ENCODE data around the gene ZIC2.
"Not testable (repeated sequence)": the region's sequence is repeated elsewhere in the genome, so short reads cannot be mapped to it uniquely, and the experiment has no call there.

ZIC2 gene

GRCh38 chr13:99981735-99982035, at the start of gene ZIC2:
ZIC2 (plus strand) TSS chr13:99981784; CDS start chr13:99982065, 281 bp downstream.
- DNase-seq (ENCODE audit: low spot score), result peak; percentile 62

GRCh38 chr13:99932912-99933311, 48.7 kb upstream of the ZIC2 start:
- DNase-seq (ENCODE audit: low spot score), result no peak

GRCh38 chr13:99935772-99936171, 45.8 kb upstream of the ZIC2 start:
- DNase-seq (ENCODE audit: low spot score), result no peak

- DNase-seq (ENCODE audit: low spot score), result no peak
These were observed 42.9 kb upstream of the ZIC2 start for GRCh38 chr13:99938635-99939034.

GRCh38 chr13:99941086-99941485, 40.5 kb upstream of the ZIC2 start:
- DNase-seq (ENCODE audit: low spot score), result no peak

GRCh38 chr13:99941911-99942310, 39.7 kb upstream of the ZIC2 start:
- DNase-seq (ENCODE audit: low spot score), result no peak

- DNase-seq (ENCODE audit: low spot score), result no peak
These were observed 37.5 kb upstream of the ZIC2 start for GRCh38 chr13:99944102-99944501.

- DNase-seq (ENCODE audit: low spot score), result no peak
These were observed 37.0 kb upstream of the ZIC2 start for GRCh38 chr13:99944606-99945005.

GRCh38 chr13:99945515-99945914, 36.1 kb upstream of the ZIC2 start:
- not testable (repeated sequence) for DNase-seq (ENCODE audit: low spot score)

- DNase-seq (ENCODE audit: low spot score), result no peak
These were observed 33.9 kb upstream of the ZIC2 start for GRCh38 chr13:99947666-99948065.

- no peak for DNase-seq (ENCODE audit: low spot score)
These were observed 33.2 kb upstream of the ZIC2 start for GRCh38 chr13:99948411-99948810.

GRCh38 chr13:99948907-99949678, 32.5 kb upstream of the ZIC2 start:
- DNase-seq (ENCODE audit: low spot score), result no peak

GRCh38 chr13:99949679-99950413, 31.7 kb upstream of the ZIC2 start:
- DNase-seq (ENCODE audit: low spot score), result no peak

GRCh38 chr13:99951666-99952065, 29.9 kb upstream of the ZIC2 start:
- not testable (repeated sequence) for DNase-seq (ENCODE audit: low spot score)

- DNase-seq (ENCODE audit: low spot score), result no peak
These were observed 28.3 kb upstream of the ZIC2 start for GRCh38 chr13:99953138-99953755.

GRCh38 chr13:99955107-99955746, 26.4 kb upstream of the ZIC2 start:
- DNase-seq (ENCODE audit: low spot score), result no peak

- DNase-seq (ENCODE audit: low spot score), result no peak
These were observed 25.7 kb upstream of the ZIC2 start for GRCh38 chr13:99955747-99956472.

- DNase-seq (ENCODE audit: low spot score), result no peak
These were observed 24.9 kb upstream of the ZIC2 start for GRCh38 chr13:99956473-99957349.

GRCh38 chr13:99958406-99959126, 23.0 kb upstream of the ZIC2 start:
- DNase-seq (ENCODE audit: low spot score), result no peak

- DNase-seq (ENCODE audit: low spot score), result no peak
These were observed 22.5 kb upstream of the ZIC2 start for GRCh38 chr13:99959127-99959539.

Measured in SW480 (cell line).